GM08714 (cell line): Measurements from ENCODE around the gene APBB2.

ENCODE experiments used
- H3K4me3 ChIP-seq: fragments of 200-500 bp; sonication (Bioruptor generic); 2 replicates; pipeline ENCODE4 v1.5.1; 2014; ENCODE audit warnings: mild to moderate bottlenecking, low read length, inconsistent platforms
- ZNF274 ChIP-seq: IDR thresholded peaks from 2 replicates; pipeline ENCODE4 v1.6.1; 2012; ENCODE audit warnings: mild to moderate bottlenecking, low read depth, low read length

The APBB2 gene

DNA sequence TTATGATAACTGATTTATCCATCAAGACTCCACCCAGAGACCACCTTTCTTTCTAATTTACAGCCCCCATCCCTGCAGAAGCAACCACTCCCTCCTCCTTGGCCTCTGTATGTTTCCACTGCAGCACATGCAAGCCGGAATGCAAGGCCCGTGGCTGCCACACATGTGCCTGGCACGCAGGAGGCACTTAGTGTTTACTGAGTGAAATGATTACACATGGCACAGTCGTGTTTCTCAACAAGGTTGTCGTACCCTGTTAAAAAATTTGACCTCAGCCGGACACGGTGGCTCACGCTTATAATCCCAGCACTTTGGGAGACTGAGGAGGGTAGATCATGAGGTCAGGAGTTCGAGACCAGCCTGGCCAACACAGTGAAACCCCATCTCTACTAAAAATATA is 104.3 kb downstream of the APBB2 start:
- TF ChIP-seq ZNF274, result no peak
- no peak overlapping the region for H3K4me3 ChIP-seq

DNA sequence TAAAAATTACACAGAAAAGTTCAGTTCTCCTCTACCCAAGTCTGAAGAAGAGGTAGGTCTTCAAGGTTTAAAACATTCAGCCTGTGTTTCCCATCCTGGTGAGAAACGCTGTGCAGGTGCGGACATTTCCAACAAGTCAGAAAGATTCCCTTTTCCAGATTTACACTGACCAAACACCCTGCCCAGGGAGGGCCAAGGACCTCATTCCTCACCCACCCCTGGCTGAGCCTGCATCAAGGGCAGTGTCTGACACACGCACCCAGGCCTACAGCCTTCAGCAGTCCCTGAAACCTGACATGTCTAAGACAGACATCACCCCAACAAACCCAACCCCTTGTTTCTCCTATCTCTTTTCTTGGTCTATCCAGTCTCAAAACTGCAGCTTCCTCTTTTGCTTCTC is 105.9 kb downstream of the APBB2 start:
- no peak for TF ChIP-seq ZNF274
- H3K4me3 ChIP-seq, result no peak overlapping the region

GRCh38 chr4:41106694-41107419 is 107.5 kb downstream of the APBB2 start:
- H3K4me3 ChIP-seq, result no peak overlapping the region
- no peak for TF ChIP-seq ZNF274

GRCh38 chr4:41106081-41106480 is 108.3 kb downstream of the APBB2 start:
- H3K4me3 ChIP-seq, result no peak overlapping the region
- TF ChIP-seq ZNF274, result no peak

DNA sequence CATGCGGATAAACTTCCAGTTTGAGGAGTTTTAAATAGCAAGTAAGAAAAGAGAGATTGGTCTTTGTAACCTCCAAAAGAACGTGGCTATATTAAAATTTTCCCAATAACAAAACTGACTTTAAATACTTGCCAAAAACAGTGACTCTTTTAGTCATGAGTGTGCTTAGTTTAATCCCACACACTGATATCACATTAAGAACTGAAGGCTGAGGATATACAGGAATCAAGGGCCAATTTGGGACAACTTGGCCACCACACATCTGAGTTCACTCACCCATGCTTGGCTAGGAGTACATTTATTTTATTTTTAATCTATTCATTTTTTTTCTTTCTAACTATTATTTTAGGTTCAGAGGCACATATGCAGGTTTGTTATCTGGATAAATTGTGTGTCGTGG is 110.2 kb downstream of the APBB2 start:
- no peak for TF ChIP-seq ZNF274
- no peak overlapping the region for H3K4me3 ChIP-seq

GRCh38 chr4:41103657-41104056 is 110.7 kb downstream of the APBB2 start:
- no peak overlapping the region for H3K4me3 ChIP-seq
- TF ChIP-seq ZNF274, result no peak

- no peak overlapping the region for H3K4me3 ChIP-seq
These were observed 111.8 kb downstream of the APBB2 start for GRCh38 chr4:41102414-41103092.

DNA sequence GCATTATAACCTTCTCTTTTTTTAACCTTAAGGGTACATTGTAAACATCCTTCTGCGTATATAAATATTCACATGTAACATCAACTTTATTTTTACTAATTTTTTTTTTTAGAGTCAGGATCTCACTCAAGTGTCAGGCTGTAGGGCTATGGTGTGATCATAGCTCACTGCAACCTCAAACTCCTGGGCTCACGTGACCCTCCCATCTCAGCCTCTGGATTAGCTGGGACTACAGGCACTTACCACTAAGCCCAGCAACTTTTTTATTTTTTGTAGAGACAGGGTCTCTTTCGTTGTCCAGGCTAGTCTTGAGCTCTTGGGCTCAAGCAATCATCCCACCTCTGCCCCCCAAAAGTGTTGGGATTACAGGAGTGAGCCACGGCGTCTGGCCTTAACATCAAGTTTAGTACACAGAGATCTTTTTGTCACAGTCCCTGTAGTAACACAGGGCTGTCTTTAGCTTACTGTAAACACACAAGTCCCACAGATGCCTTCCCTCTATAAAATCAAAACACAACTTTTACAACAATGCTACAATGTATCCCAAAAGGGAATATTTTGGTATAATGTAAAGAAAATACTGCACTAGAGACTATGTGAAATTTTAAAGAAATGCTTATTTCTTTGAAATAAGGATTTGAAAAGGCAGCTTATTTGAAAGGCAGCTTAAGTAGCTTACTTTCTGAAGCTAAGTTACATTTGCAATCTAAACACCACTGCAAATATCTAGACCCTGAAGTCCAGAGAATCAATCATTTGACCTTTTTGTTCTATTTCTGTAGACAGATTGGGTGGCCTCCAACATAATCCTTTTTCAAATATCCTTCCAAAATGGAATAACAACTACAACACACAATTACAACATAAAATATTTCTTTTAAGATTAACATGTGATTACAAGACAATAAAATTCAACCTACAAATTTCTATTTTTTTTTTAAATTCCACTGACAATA is 116.0 kb downstream of the APBB2 start:
- H3K4me3 ChIP-seq, result no peak overlapping the region
- no peak for TF ChIP-seq ZNF274

More at GRCh38 chr4:41102414-41103092, 111.8 kb downstream of the APBB2 start:
- no peak for TF ChIP-seq ZNF274

DNA sequence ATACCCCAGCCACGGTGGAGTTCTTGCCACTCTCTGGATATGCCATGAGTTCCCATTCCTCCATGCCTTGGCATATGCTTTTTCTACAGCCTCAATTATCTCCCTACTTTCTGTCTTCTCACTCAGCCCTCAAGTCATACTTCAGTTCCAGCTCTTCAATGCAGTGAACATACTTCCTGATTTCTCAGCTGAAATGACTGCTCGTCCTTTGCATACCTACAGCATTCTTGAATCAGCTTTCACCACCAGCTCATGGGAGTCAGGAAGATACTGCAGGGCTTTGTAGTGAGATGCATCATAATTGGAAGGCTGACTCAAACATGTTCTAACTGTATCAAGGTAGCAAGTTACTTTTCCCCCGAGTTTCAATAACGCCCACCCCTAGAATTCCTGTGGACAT is 118.4 kb downstream of the APBB2 start:
- TF ChIP-seq ZNF274, result no peak
- no peak overlapping the region for H3K4me3 ChIP-seq

GRCh38 chr4:41095192-41095872 is 119.0 kb downstream of the APBB2 start:
- TF ChIP-seq ZNF274, result no peak
- H3K4me3 ChIP-seq, result no peak overlapping the region

DNA sequence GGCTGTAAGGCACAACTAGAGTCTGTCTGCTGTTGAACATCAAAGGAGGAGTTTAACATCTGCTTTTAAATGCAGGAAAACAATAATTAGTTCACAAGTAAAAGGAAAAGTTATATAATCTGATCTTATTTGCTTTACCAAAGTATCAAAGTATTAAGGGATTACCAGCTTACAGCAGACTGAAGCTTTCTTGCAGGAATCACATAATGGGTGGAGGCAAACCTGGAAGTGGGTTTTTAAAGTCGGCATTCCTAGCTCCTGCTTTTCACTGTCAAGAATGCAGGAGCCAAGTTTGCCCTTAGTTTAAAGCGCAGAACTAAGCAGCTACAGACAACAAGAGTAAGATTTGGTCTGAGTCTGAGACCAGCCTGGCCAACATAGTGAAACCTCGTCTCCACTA is 122.2 kb downstream of the APBB2 start:
- TF ChIP-seq ZNF274, result no peak

DNA sequence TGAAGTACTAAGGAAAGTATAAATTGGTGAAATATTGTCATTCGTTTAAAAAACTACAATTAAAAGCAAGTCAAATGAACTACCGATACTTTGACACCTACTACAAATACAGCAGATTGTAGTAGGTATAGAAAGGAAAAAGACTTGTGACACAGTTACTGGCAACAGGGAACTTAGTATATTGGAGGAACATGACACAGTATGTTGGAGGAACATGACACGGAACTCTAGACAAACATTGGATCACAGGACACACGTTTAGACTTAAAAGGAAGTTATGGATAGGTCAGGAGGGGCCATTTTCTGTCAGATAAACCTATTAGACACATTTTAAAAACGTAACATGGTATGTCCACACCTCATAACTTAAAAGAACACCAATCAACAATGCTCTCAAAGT is 132.5 kb downstream of the APBB2 start:
- H3K4me3 ChIP-seq, result no peak overlapping the region
- TF ChIP-seq ZNF274, result no peak

More for the DNA sequence above, 122.2 kb downstream of the APBB2 start:
- H3K4me3 ChIP-seq, result no peak overlapping the region

- no peak for TF ChIP-seq ZNF274
- H3K4me3 ChIP-seq, result no peak overlapping the region
These were observed 133.4 kb downstream of the APBB2 start for GRCh38 chr4:41080976-41081375.
